Stimulated activated CD8-positive, alpha-beta memory T cell treated with anti-CD3 and anti-CD28 coated beads, Interleukin-2, amount 100 ng/mL, for 48 hours (primary cell): Measurements from ENCODE around the gene GREB1L.

Source experiments
- DNase-seq, 2 donors: peaks; one replicate each; pipeline ENCODE4 v3.0.0-alpha.2; 2020; ENCODE audit warnings: low read depth in 2 of 2

Gene GREB1L

DNA sequence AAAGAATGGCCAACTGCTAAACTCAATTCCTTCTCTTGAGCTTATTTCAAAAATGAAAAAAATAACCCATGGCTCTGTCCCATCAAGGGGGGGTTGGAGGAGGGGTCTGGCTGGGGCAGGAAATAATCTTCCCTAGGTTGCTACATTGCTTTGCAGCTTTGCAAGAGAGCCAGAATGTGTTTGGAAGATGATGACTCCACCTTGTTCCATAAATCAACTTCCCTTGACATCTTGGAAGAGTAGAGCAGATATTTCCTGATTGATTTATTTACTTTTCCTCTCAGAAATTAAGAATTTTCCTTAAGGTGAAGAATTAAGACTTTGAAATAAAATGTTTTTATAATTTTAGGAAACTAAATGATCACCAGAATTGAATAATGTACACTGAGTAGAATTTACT, 317.2 kb downstream of the GREB1L start:
- DNase-seq: no peak

- DNase-seq: no peak
Observed at GRCh38 chr18:21571772-21572171, 329.7 kb downstream of the GREB1L start.
